GM23338 (cell line): ENCODE results near the gene ARPC1A. TPM values are rescaled to one million over a fixed set of nuclear protein-coding genes. Genes with fewer than 3 reads are reported as not detected.

Source experiments
- ATAC-seq: fragments of 200-7000 bp; cut with Tn5 transposase; 3 replicates; pipeline ENCODE4 v1.9.1; 2020
- DNase-seq: peaks from one replicate; pipeline ENCODE4 v3.0.0-alpha.2; 2015; ENCODE audit warnings: low spot score
- H2AFZ ChIP-seq: fragments of 200-600 bp; sonication (generic); 2 replicates; pipeline ENCODE4 v1.8.0; 2016; ENCODE audit warnings: antibody characterized with exemption, mild to moderate bottlenecking, moderate library complexity
- H3F3A ChIP-seq: fragments of 200-600 bp; sonication (generic); replicated peaks from 2 replicates; pipeline ENCODE4 v1.8.0; 2017; ENCODE audit warnings: antibody characterized with exemption, mixed run types, low read depth
- H3K27ac ChIP-seq: fragments of 200-600 bp; sonication (generic); 2 replicates; pipeline ENCODE4 v1.6.1; 2016; ENCODE audit warnings: low read depth
- H3K27me3 ChIP-seq: fragments of 200-600 bp; sonication (generic); 2 replicates; pipeline ENCODE4 v1.8.0; 2016; ENCODE audit warnings: mild to moderate bottlenecking, mixed run types, moderate library complexity; ENCODE audit not compliant: insufficient read depth
- H3K36me3 ChIP-seq: fragments of 200-600 bp; sonication (generic); 2 replicates; pipeline ENCODE4 v1.8.0; 2016; ENCODE audit warnings: mild to moderate bottlenecking; ENCODE audit not compliant: insufficient read depth
- H3K4me1 ChIP-seq: fragments of 200-600 bp; sonication (generic); 2 replicates; pipeline ENCODE4 v1.8.0; 2016; ENCODE audit warnings: mild to moderate bottlenecking, moderate library complexity; ENCODE audit not compliant: insufficient read depth
- H3K4me2 ChIP-seq: fragments of 200-600 bp; sonication (generic); 2 replicates; pipeline ENCODE4 v1.7.1; 2017; ENCODE audit warnings: mixed run types
- H3K4me3 ChIP-seq: fragments of 200-600 bp; sonication (generic); 2 replicates; pipeline ENCODE4 v1.6.1; 2016; ENCODE audit warnings: mixed run types
- H3K79me2 ChIP-seq: fragments of 200-600 bp; sonication (generic); replicated peaks from 2 replicates; pipeline ENCODE4 v1.8.0; 2017; ENCODE audit warnings: mild to moderate bottlenecking; ENCODE audit not compliant: insufficient read depth
- H3K9me2 ChIP-seq: fragments of 200-600 bp; sonication (generic); 2 replicates; pipeline ENCODE4 v1.8.0; 2017; ENCODE audit not compliant: insufficient read depth
- H4K20me1 ChIP-seq: fragments of 200-600 bp; sonication (generic); replicated peaks from 2 replicates; pipeline ENCODE4 v1.8.0; 2017; ENCODE audit warnings: mild to moderate bottlenecking; ENCODE audit not compliant: insufficient read depth
- H3K27ac Mint-ChIP-seq: 2 replicates; pipeline ENCODE4 v1.8.0; 2020; ENCODE audit warnings: inconsistent platforms, mild to moderate bottlenecking, moderate library complexity, mixed read lengths
- H3K27me3 Mint-ChIP-seq: 3 replicates; pipeline ENCODE4 v1.8.0; 2022; ENCODE audit warnings: low read depth, mild to moderate bottlenecking, moderate library complexity, mixed read lengths, inconsistent platforms; ENCODE audit not compliant: insufficient read depth, poor library complexity
- H3K36me3 Mint-ChIP-seq: 3 replicates; pipeline ENCODE4 v1.8.0; 2021; ENCODE audit warnings: low read depth, mild to moderate bottlenecking, inconsistent platforms, moderate library complexity, mixed read lengths
- H3K4me1 Mint-ChIP-seq: 3 replicates; pipeline ENCODE4 v1.8.0; 2020; ENCODE audit warnings: mild to moderate bottlenecking, inconsistent platforms, mixed read lengths
- H3K4me3 Mint-ChIP-seq: 3 replicates; pipeline ENCODE4 v1.8.0; 2021; ENCODE audit warnings: moderate library complexity, mild to moderate bottlenecking, inconsistent platforms, mixed read lengths
- H3K9me3 Mint-ChIP-seq: 3 replicates; pipeline ENCODE4 v1.8.0; 2020; ENCODE audit warnings: moderate library complexity, mild to moderate bottlenecking, inconsistent platforms, mixed read lengths
- CREB1 ChIP-seq: fragments of 250-450 bp; sonication (Bioruptor Pico); IDR thresholded peaks from 2 replicates; pipeline ENCODE4 v1.5.0; 2020; ENCODE audit warnings: low read depth, mild to moderate bottlenecking, moderate library complexity
- CTCF ChIP-seq, 2 experiments: fragments of 200-600 bp in 1 of 2; sonication (generic) in 1 of 2; conservative IDR thresholded peaks; 2 replicates each; pipeline versions ENCODE4 v1.5.1 to v1.6.1; 2016 to 2017; ENCODE audit warnings: antibody characterized with exemption in 2 of 2, low read depth in 2 of 2, mild to moderate bottlenecking in 2 of 2, moderate library complexity in 1 of 2
- ETS1 ChIP-seq: IDR thresholded peaks from 2 replicates; pipeline ENCODE4 v1.6.1; 2016; ENCODE audit warnings: antibody characterized with exemption
- EZH2 ChIP-seq: fragments of 200-600 bp; sonication (generic); IDR thresholded peaks from one replicate; pipeline ENCODE4 v1.8.0; 2017; ENCODE audit warnings: antibody characterized with exemption, mild to moderate bottlenecking, low read depth; ENCODE audit not compliant: unreplicated experiment
- EZH2phosphoT487 ChIP-seq: fragments of 200-600 bp; sonication (generic); IDR thresholded peaks from one replicate; pipeline ENCODE4 v1.8.1; 2018; ENCODE audit warnings: antibody characterized with exemption; ENCODE audit not compliant: unreplicated experiment
- JUNB ChIP-seq: IDR thresholded peaks from one replicate; pipeline ENCODE4 v1.6.1; 2016; ENCODE audit warnings: antibody characterized with exemption; ENCODE audit not compliant: unreplicated experiment
- NANOG ChIP-seq: IDR thresholded peaks from 2 replicates; pipeline ENCODE4 v1.6.1; 2016; ENCODE audit warnings: antibody characterized with exemption, borderline replicate concordance
- POLR2AphosphoS5 ChIP-seq: IDR thresholded peaks from 2 replicates; pipeline ENCODE4 v1.6.1; 2016; ENCODE audit warnings: antibody characterized with exemption, low read depth
- REST ChIP-seq: IDR thresholded peaks from one replicate; pipeline ENCODE4 v1.6.1; 2018; ENCODE audit warnings: antibody characterized with exemption; ENCODE audit not compliant: unreplicated experiment
- STAT1 ChIP-seq: IDR thresholded peaks from one replicate; pipeline ENCODE4 v1.6.1; 2016; ENCODE audit warnings: antibody characterized with exemption; ENCODE audit not compliant: unreplicated experiment
- ZNF114 ChIP-seq: fragments of 250-450 bp; sonication (Bioruptor Pico); IDR thresholded peaks from 2 replicates; pipeline ENCODE4 v1.5.0; 2020; ENCODE audit warnings: mild to moderate bottlenecking, moderate library complexity
- ZNF331 ChIP-seq: fragments of 250-450 bp; sonication (Bioruptor Pico); IDR thresholded peaks from 2 replicates; pipeline ENCODE4 v1.5.0; 2020; ENCODE audit warnings: low read depth, mild to moderate bottlenecking, moderate library complexity
- ZNF462 ChIP-seq: fragments of 250-450 bp; sonication (Bioruptor Pico); IDR thresholded peaks from 2 replicates; pipeline ENCODE4 v1.5.0; 2020; ENCODE audit warnings: mild to moderate bottlenecking, moderate library complexity
- long read RNA-seq: library from polyadenylated mRNA; unstranded; transcript quantifications from one replicate; pipeline ENCODE4 v2.0.0, GENCODE V29; 2020; ENCODE audit not compliant: unreplicated experiment
- polyA plus RNA-seq: library from polyadenylated mRNA; unstranded; fragments of >200 nt; fragmentation: Nextera tagmentation; extraction: Ambion mirVana; gene quantifications from 2 replicates; pipeline ENCODE4 v1.2.1, GENCODE V29; 2016
- total RNA-seq: library from RNA; depleted of rRNA; stranded (reverse); fragments of >200 nt; shearing (Covaris generic); gene quantifications from 2 replicates; pipeline ENCODE4 v1.2.3, GENCODE V29; 2014; rRNA removed

Gene ARPC1A
- total RNA-seq = 108 and 168 TPM in 2 replicates
- polyA plus RNA-seq = 210 and 246 TPM in 2 replicates
- long read RNA-seq, transcript ARPC1A-201 (10 exons, 1,565 nt) = major isoform, 214 of 236 reads
- long read RNA-seq, partial matches to known transcripts = 9 of 236 reads
- long read RNA-seq, other reads (novel, unspliced or antisense) = 13 of 236 reads

- H3K36me3 ChIP-seq = no peaks in the 10 kb centered on the region
These were observed at the start of gene ARPC1A for GRCh38 chr7:99325592-99326407. Gene ARPC1A, plus strand, starts transcription at chr7:99325898. Its CDS starts 7,456 bp downstream, at chr7:99333354.

More at GRCh38 chr7:99325592-99326407, at the start of gene ARPC1A:
- Mint-ChIP-seq H3K27ac (peak within 1 kb of the TSS; percentile 72), H3K36me3 (no peaks in the 10 kb centered on the region; the same call in 2 of the 3 replicates), H3K9me3 (no peaks in the 10 kb centered on the region), H3K4me1 (peaks cover 11% of the 10 kb centered on the region), H3K27me3 (peaks cover 9% of the 10 kb centered on the region), H3K4me3 (peak within 1 kb of the TSS; percentile 80)
- Histone ChIP-seq H3K4me1 (peaks cover 10% of the 10 kb centered on the region), H3K4me3 (peak within 1 kb of the TSS; percentile 99), H3K9me2 (no peaks in the 10 kb centered on the region), H3K27ac (peak within 1 kb of the TSS; percentile 90), H3K4me2 (peak within 1 kb of the TSS; percentile 97), H3F3A (0 out of 2 replicates have a peak, but pooled peaks cover 5% of the 10 kb centered on the region), H3K27me3 (no peaks in the 10 kb centered on the region), H3K79me2 (peaks cover 48% of the 10 kb centered on the region), H2AFZ (peak within 1 kb of the TSS; percentile 100), H4K20me1 (peaks cover 20% of the 10 kb centered on the region)
- DNase-seq (peak; percentile 96), ATAC-seq (peak; percentile 97)
- TF ChIP-seq NANOG (no peak), EZH2phosphoT487 (no peak), REST (no peak), ZNF331 (CRISPR knock-in tag) (no peak), POLR2AphosphoS5 (peak; percentile 97), JUNB (no peak), EZH2 (no peak), CTCF (conservative IDR thresholded peaks at IDR 0.05; ENCODE audit: low read depth in 2 of 2) (peak in 1 of 2 experiments; percentile 20; a peak in 1 of 4 replicates), ZNF114 (no peak), STAT1 (no peak), CREB1 (CRISPR knock-in tag) (peak; percentile 75), ZNF462 (CRISPR knock-in tag) (no peak), ETS1 (peak; percentile 58)
